Tibial artery (tissue), 4 donors: ENCODE data around the gene TTLL11.

ENCODE experiments used
- DNase-seq, 2 donors: peaks; one replicate each; pipeline ENCODE4 v3.0.0-alpha.2; 2019
- H3K27ac ChIP-seq, 2 donors: fragments of 200-600 bp; sonication (generic) in 1 of 2; 1 replicate in 1 of 2; 2 replicates in 1 of 2; pipeline ENCODE4 v1.5.1; 2018 to 2019; ENCODE audit warnings: mild to moderate bottlenecking in 1 of 2
- H3K27me3 ChIP-seq, 2 donors: fragments of 200-600 bp; sonication (generic) in 1 of 2; one replicate each; pipeline versions ENCODE4 v1.5.1 to v1.6.0; 2016 to 2019
- H3K36me3 ChIP-seq, 3 donors: fragments of 200-600 bp; sonication (generic) in 2 of 3; one replicate each; pipeline ENCODE4 v1.5.1; 2016 to 2019; ENCODE audit warnings: mild to moderate bottlenecking in 2 of 3
- H3K4me1 ChIP-seq, 4 donors: fragments of 200-600 bp; sonication (generic) in 2 of 4; 1 replicate in 3 of 4; 2 replicates in 1 of 4; pipeline ENCODE4 v1.5.1; 2016 to 2019
- H3K4me3 ChIP-seq, 2 donors: fragments of 200-600 bp; sonication (generic) in 1 of 2; 1 replicate in 1 of 2; 2 replicates in 1 of 2; pipeline ENCODE4 v1.5.1; 2018 to 2019; ENCODE audit warnings: mild to moderate bottlenecking in 2 of 2
- H3K9me3 ChIP-seq, 3 donors: fragments of 200-600 bp; sonication (generic) in 1 of 3; one replicate each; pipeline ENCODE4 v1.5.1; 2016 to 2019
- intact Hi-C: fragments of 100-400 bp; cut with DNase I; formaldehyde crosslinking; loops from one replicate; pipeline ENCODE4 v1.15.0; 2023; ENCODE audit warnings: low total_unique reads
- TF ChIP-seq, protein P1 (sequence below), 2 experiments: fragments of 200-600 bp in 1 of 2; fragments of 450-650 bp in 1 of 2; IDR thresholded peaks; one replicate each; pipeline ENCODE4 v1.5.1; 2017 to 2019; ENCODE audit warnings: antibody characterized with exemption in 2 of 2, mild to moderate bottlenecking in 1 of 2, moderate library complexity in 1 of 2

Gene TTLL11

DNA sequence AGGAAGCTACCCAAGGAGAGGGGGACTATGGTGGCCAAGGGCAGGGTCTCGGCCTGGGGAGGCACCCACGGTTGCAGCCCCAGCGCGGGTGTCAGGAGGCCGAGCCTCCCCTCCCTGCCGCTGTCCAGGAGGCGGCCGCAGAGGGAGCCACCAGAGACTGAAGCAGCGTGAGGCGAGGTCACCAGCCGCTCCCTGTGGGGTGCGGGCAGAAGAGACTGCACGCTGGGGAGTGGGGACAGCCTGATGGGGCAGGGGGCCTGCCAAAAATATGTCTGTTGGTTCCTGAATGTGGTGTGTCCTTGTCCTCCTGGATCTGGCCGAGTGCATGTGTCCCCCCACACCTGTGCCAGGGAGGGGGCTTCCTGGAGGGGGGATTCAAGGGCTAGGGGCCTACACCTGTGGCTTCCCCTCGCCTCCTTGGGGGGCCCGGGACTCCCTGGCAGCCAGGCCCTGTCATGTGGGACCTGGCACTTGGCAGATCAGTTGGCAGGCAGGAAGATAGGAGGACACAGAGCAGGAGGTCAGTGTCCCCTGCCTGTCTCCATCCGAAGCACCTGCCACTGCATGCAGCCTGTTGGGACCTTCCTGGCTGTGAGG, 310.5 kb downstream of the TTLL11 start:
- H3K4me1 ChIP-seq, result peaks cover 0 to 9% (median 0%) of the 10 kb centered on the region in 4 donors
- H3K36me3 ChIP-seq, result peaks cover 31 to 81% (median 49%) of the 10 kb centered on the region in 3 donors

DNA sequence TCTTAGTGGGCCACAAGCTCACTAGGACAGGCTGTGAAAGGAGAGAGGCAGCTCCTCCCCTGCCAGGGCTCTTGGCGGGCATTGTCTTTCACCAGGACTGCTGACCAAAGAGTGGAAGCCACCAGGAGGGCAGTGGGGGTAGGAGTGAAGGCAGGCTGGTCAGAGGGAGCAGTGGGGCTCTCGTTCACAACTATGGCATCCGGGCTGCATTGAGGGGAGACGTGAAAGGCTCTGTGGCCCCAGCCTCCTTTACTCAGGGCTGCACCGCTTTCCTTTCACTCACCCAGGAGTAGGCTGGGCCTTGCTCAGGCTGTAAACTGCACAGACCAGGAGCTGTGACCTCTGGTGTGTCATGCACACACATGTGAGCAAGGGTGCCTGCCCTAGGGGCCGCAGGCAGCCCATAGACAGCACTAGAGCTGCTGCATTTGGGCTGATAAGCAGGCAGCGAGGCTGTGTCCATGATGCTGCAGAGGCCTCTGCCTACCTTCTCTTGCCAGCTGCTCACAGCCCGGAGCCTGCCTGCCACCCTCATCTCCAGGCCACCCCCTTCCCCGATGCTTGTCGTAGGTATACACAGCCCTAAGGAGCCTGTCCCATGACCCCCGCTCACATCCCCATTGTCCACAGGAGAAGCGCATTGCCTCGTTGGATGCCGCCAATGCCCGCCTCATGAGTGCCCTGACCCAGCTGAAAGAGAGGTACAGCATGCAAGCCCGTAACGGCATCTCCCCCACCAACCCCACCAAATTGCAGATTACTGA, 311.2 kb downstream of the TTLL11 start:
- no peak overlapping the region for H3K4me3 ChIP-seq
- peaks cover 0 to 9% (median 0%) of the 10 kb centered on the region in 4 donors for H3K4me1 ChIP-seq
- no peaks in the 10 kb centered on the region for H3K9me3 ChIP-seq
- intact Hi-C loops, result no loop called here
- DNase-seq, result peak in 1 of 2 donors; percentile 18
- peaks cover 39 to 88% (median 57%) of the 10 kb centered on the region in 3 donors for H3K36me3 ChIP-seq
- no peaks in the 10 kb centered on the region for H3K27me3 ChIP-seq
- TF ChIP-seq, protein P1, sequence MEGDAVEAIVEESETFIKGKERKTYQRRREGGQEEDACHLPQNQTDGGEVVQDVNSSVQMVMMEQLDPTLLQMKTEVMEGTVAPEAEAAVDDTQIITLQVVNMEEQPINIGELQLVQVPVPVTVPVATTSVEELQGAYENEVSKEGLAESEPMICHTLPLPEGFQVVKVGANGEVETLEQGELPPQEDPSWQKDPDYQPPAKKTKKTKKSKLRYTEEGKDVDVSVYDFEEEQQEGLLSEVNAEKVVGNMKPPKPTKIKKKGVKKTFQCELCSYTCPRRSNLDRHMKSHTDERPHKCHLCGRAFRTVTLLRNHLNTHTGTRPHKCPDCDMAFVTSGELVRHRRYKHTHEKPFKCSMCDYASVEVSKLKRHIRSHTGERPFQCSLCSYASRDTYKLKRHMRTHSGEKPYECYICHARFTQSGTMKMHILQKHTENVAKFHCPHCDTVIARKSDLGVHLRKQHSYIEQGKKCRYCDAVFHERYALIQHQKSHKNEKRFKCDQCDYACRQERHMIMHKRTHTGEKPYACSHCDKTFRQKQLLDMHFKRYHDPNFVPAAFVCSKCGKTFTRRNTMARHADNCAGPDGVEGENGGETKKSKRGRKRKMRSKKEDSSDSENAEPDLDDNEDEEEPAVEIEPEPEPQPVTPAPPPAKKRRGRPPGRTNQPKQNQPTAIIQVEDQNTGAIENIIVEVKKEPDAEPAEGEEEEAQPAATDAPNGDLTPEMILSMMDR (IDR thresholded peaks at IDR 0.05), result no peak
- no peak overlapping the region for H3K27ac ChIP-seq

More for the DNA sequence above, 310.5 kb downstream of the TTLL11 start:
- intact Hi-C loops, result no loop called here
- H3K27ac ChIP-seq, result no peak overlapping the region
- TF ChIP-seq, protein P1 (IDR thresholded peaks at IDR 0.05), result no peak
- H3K4me3 ChIP-seq, result no peak overlapping the region
- DNase-seq, result peak; percentile 18 to 56
- H3K9me3 ChIP-seq, result no peaks in the 10 kb centered on the region
- no peaks in the 10 kb centered on the region for H3K27me3 ChIP-seq

DNA sequence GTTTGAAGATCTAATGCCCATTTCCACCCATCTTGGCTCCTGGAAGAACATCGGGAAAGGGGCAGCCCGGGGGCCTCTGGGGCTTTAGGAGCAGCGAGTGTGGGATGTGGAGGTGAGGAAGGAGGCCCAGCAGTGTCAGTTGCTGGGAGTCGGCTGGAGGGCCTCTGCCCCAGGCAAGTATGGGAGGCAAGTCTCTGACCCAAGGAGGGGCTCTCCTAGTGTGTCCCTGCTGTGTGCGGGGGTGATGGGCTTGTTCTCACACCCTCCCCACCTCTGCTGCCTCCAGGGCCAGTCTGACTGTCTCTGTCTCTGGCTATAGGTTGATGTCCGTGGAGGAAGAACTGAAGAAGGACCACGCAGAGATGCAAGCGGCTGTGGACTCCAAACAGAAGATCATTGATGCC, 312.0 kb downstream of the TTLL11 start:
- TF ChIP-seq, protein P1 (IDR thresholded peaks at IDR 0.05), result no peak
- Histone ChIP-seq H3K27me3 (no peaks in the 10 kb centered on the region), H3K36me3 (peaks cover 46 to 91% (median 64%) of the 10 kb centered on the region in 3 donors), H3K4me3 (no peak overlapping the region), H3K27ac (no peak overlapping the region), H3K9me3 (no peaks in the 10 kb centered on the region), H3K4me1 (peaks cover 0 to 9% (median 0%) of the 10 kb centered on the region in 4 donors)
- intact Hi-C loops, result no loop called here
- DNase-seq, result peak in 1 of 2 donors; percentile 60

DNA sequence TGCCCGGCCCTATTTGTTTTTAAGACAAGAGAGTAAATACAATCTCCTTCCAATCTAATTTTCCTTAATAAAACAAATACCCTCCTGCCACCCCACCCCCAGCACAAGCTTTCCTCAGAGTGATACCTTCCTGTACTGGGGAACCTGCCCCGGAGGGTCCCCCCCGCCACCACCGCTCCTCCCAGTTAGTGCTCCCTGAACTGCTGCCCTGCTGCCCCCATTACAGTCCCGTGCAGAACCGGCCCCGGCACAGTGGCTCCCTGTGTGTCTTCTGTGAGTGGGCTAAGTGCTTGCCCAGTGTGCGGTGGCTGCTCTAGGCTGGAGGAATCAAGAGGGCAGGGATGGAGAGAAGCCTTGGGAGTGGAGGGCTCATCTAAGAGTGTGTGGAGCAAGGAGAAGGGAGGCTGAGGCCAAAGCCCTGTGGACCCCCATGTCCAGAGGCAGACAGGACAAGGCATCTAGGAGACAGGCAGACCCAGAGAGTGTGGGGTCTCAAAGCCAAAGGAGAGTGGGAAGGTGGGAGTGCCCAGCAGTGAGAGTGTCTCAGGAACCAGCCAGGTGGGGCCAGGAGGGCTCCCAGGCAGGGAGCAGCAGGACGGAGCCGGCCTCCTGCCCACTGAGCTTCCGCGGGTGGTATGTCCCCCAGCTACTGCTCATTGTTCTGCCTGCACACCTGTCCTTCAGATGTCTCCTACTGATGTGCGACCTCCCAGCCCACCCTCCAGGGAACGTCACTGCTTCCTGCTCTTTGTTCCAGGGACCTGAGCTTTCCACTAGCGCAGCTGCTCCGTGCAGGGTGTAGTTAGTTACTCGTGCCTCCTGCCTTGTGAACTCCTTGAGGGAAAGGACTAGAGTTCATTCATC, 312.7 kb downstream of the TTLL11 start:
- H3K4me3 ChIP-seq, result no peak overlapping the region
- no peaks in the 10 kb centered on the region for H3K9me3 ChIP-seq
- H3K36me3 ChIP-seq, result peaks cover 51 to 91% (median 71%) of the 10 kb centered on the region in 3 donors
- peak in 1 of 2 donors; percentile 60 for DNase-seq
- H3K4me1 ChIP-seq, result peaks cover 0 to 9% (median 0%) of the 10 kb centered on the region in 4 donors
- TF ChIP-seq, protein P1 (IDR thresholded peaks at IDR 0.05), result no peak
- peak overlapping the region in 1 of 2 donors; percentile 11 for H3K27ac ChIP-seq
- intact Hi-C loops, result no loop called here
- no peaks in the 10 kb centered on the region for H3K27me3 ChIP-seq

DNA sequence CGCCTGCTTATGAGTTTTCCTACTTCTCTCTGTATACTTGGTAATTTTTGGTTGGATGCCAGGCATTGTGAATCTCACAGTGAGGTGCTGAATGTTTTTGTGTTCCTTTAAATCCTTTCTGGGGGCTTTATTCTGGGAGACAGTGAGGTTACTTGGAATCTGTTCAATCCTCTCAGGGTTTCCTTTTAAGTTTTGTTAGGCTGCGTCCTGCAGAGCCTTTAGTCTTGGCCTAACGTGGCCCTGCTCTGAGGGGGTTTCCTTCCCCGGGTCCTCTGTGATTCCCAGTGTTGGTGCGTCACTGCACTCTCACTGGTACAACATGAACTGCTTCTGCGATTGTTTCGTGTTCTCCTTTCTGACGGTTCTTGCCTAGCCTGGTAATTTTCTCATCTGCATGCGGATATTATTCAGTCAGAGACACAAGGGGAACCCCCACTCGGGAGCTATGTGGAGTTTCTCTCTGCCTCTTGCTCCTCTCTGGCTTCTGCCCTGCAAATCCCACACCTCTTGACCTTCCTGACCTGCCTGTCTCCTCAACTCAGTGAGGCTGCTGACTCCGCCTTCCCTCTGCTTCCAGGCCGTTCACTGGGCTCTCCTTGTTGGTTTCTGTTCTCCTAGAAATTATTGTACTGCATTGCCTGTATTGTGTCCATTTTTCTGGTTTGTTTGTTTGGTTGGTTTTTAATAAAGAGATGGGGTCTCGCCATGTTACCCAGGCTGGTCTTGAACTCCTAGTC, 313.6 kb downstream of the TTLL11 start:
- TF ChIP-seq, protein P1 (IDR thresholded peaks at IDR 0.05), result no peak
- peaks cover 57 to 91% (median 74%) of the 10 kb centered on the region in 3 donors for H3K36me3 ChIP-seq
- no peaks in the 10 kb centered on the region for H3K27me3 ChIP-seq
- DNase-seq, result peak; percentile 17 to 62
- H3K4me1 ChIP-seq, result peaks cover 0 to 12% (median 0%) of the 10 kb centered on the region in 4 donors
- peak overlapping the region; percentile 9 to 11 for H3K27ac ChIP-seq
- intact Hi-C loops, result loop anchor here (10.0 kb wide), 1 partner anchor 175 kb away; no protein-coding TSS in a partner anchor
- H3K9me3 ChIP-seq, result no peaks in the 10 kb centered on the region
- H3K4me3 ChIP-seq, result no peak overlapping the region
